ENCODE data around the gene ZNF205. TPM values are rescaled to one million over a fixed set of nuclear protein-coding genes. Genes with fewer than 3 reads are reported as not detected.

Gene ZNF205
- total and polyA plus RNA-seq, 10 of the 15 experiments (the other 5 are each of a cell fraction or from before 2014, with no cell fraction given), result 0.26 to 1.5 (median 0.78) TPM; not detected in 2

DNA sequence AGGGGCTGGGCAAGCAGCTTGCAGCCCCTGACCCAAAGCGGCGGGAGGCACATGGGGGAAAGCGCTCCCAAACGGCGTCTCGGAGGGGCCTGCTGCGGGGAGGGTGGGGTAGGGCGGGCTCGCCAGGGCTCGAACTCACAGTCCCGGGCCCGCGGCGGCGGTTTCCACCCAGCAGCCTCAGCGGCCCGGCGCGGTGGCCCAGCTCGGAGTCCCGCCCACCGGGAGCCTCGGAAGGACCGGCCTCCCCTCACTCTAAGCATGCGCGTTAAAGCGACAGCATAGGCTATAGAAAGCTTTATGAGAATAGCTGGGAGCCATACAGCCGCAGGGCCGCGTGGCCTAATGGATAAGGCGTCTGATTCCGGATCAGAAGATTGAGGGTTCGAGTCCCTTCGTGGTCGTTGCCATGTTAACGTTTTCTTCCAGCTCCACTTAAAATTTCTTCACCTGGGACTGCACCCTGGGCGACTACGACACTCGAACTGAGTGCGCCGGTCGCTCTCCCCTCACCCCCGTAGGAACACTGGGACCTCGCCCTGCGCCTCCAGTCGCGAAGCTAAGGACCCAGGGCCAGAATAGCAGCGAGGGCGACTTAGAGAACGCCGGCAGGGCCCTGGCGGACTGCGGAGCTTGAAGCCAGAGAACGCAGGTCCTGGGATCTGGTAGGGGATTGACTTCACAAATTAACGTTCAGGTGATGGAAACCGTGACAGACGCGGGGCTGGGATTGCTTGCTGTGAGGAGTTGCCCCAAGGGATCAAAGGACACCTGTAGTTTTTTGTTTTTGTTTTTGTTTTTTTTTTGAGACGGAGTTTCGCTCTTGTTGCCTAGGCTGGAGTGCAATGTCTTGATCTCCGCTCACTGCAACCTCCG, 38.2 kb downstream of the ZNF205 start (continued):
- TF ChIP-seq ATF2 (IDR thresholded peaks at IDR 0.05; ENCODE audit: low read length), result no peak; the same call in 1 of the 2 replicates
- TF ChIP-seq SP1 (IDR thresholded peaks at IDR 0.05; ENCODE audit: low read depth, low read length), result no peak
- no peak for TF ChIP-seq MEF2B (IDR thresholded peaks at IDR 0.05; ENCODE audit: partially characterized antibody, poor library complexity, severe bottlenecking)
- no peak for TF ChIP-seq MTA2 (IDR thresholded peaks at IDR 0.05; ENCODE audit: low read depth)
- 0 out of 2 replicates have a peak, but pooled peaks have one; percentile 34 for TF ChIP-seq NR2F1 (conservative IDR thresholded peaks at IDR 0.05)
- no peak for TF ChIP-seq TCF3 (IDR thresholded peaks at IDR 0.05; ENCODE audit: borderline replicate concordance, insufficient read depth, low read depth, low read length)
- TF ChIP-seq JUNB (IDR thresholded peaks at IDR 0.05), result no peak
- TF ChIP-seq RAD51 (IDR thresholded peaks at IDR 0.05), result no peak
- TF ChIP-seq, protein P1, sequence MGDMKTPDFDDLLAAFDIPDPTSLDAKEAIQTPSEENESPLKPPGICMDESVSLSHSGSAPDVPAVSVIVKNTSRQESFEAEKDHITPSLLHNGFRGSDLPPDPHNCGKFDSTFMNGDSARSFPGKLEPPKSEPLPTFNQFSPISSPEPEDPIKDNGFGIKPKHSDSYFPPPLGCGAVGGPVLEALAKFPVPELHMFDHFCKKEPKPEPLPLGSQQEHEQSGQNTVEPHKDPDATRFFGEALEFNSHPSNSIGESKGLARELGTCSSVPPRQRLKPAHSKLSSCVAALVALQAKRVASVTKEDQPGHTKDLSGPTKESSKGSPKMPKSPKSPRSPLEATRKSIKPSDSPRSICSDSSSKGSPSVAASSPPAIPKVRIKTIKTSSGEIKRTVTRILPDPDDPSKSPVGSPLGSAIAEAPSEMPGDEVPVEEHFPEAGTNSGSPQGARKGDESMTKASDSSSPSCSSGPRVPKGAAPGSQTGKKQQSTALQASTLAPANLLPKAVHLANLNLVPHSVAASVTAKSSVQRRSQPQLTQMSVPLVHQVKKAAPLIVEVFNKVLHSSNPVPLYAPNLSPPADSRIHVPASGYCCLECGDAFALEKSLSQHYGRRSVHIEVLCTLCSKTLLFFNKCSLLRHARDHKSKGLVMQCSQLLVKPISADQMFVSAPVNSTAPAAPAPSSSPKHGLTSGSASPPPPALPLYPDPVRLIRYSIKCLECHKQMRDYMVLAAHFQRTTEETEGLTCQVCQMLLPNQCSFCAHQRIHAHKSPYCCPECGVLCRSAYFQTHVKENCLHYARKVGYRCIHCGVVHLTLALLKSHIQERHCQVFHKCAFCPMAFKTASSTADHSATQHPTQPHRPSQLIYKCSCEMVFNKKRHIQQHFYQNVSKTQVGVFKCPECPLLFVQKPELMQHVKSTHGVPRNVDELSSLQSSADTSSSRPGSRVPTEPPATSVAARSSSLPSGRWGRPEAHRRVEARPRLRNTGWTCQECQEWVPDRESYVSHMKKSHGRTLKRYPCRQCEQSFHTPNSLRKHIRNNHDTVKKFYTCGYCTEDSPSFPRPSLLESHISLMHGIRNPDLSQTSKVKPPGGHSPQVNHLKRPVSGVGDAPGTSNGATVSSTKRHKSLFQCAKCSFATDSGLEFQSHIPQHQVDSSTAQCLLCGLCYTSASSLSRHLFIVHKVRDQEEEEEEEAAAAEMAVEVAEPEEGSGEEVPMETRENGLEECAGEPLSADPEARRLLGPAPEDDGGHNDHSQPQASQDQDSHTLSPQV (IDR thresholded peaks at IDR 0.05), result no peak
- no peak for TF ChIP-seq TCF12 (IDR thresholded peaks at IDR 0.05; ENCODE audit: low read depth, low read length)
- no peak for TF ChIP-seq NR2C1 (IDR thresholded peaks at IDR 0.05)
- TF ChIP-seq NR2C2 (IDR thresholded peaks at IDR 0.05; ENCODE audit: borderline replicate concordance, control insufficient read depth, insufficient read length, low read depth), result no peak
- TF ChIP-seq CHD1 (IDR thresholded peaks at IDR 0.05; ENCODE audit: low read depth, low read length), result no peak
- no peak for TF ChIP-seq SUPT20H (IDR thresholded peaks at IDR 0.05; ENCODE audit: borderline replicate concordance, control insufficient read depth, low read depth, low read length)
- TF ChIP-seq, protein P2, sequence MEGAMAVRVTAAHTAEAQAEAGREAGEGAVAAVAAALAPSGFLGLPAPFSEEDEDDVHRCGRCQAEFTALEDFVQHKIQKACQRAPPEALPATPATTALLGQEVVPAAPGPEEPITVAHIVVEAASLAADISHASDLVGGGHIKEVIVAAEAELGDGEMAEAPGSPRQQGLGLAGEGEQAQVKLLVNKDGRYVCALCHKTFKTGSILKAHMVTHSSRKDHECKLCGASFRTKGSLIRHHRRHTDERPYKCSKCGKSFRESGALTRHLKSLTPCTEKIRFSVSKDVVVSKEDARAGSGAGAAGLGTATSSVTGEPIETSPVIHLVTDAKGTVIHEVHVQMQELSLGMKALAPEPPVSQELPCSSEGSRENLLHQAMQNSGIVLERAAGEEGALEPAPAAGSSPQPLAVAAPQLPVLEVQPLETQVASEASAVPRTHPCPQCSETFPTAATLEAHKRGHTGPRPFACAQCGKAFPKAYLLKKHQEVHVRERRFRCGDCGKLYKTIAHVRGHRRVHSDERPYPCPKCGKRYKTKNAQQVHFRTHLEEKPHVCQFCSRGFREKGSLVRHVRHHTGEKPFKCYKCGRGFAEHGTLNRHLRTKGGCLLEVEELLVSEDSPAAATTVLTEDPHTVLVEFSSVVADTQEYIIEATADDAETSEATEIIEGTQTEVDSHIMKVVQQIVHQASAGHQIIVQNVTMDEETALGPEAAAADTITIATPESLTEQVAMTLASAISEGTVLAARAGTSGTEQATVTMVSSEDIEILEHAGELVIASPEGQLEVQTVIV (IDR thresholded peaks at IDR 0.05; ENCODE audit: borderline replicate concordance, partially characterized antibody), result no peak
- TF ChIP-seq RELA (IDR thresholded peaks at IDR 0.05; ENCODE audit: borderline replicate concordance, partially characterized antibody), result peak; percentile 93
- TF ChIP-seq USF1 (IDR thresholded peaks at IDR 0.05; ENCODE audit: borderline replicate concordance, extremely low read length, insufficient read depth, low read depth, low read length), result no peak
- no peak for TF ChIP-seq ZNF622 (IDR thresholded peaks at IDR 0.05)
- TF ChIP-seq SMC3 (IDR thresholded peaks at IDR 0.05; ENCODE audit: borderline replicate concordance, low read length), result no peak
- peak; percentile 56 for TF ChIP-seq YY1 (IDR thresholded peaks at IDR 0.05; ENCODE audit: low read depth, low read length)
- no peak; the same call in 1 of the 2 replicates for TF ChIP-seq NFIC (IDR thresholded peaks at IDR 0.05; ENCODE audit: low read depth, low read length)
- TF ChIP-seq CREM (IDR thresholded peaks at IDR 0.05; ENCODE audit: low read depth), result peak; percentile 15

Data from GM12878 (cell line).